Renal cortex interstitium (tissue), 11 donors: ENCODE data around the gene C22orf15. TPM values are rescaled to one million over a fixed set of nuclear protein-coding genes. Genes with fewer than 3 reads are reported as not detected.

ENCODE experiments used
- DNase-seq, 11 donors: peaks; one replicate each; pipeline ENCODE4 v3.0.0-alpha.2; 2013; ENCODE audit warnings: low read depth in 9 of 11, low spot score in 4 of 11; ENCODE audit errors: extremely low read depth in 1 of 11
- polyA plus RNA-seq, 3 donors: library from polyadenylated mRNA; unstranded; fragments of 120-200 nt; gene quantifications; one replicate each; pipeline ENCODE4 v1.2.1, GENCODE V29; 2013; ENCODE audit not compliant: insufficient read length in 3 of 3

The C22orf15 gene
- polyA plus RNA-seq, 3 donors = 2.4 to 3.5 (median 3.2) TPM

DNA sequence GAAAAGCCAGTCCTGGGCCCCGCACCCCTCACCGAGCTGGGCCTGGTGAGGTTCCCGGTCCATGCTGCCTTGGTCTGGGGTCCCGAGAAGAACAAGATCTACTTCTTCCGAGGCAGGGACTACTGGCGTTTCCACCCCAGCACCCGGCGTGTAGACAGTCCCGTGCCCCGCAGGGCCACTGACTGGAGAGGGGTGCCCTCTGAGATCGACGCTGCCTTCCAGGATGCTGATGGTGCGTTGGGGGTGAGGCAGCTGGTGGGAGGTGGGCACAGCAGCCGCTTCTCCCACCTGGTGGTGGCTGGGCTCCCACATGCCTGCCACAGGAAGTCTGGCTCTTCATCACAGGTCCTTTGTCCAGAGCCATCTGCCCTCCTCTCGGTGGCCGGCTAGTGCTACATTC lies 19.5 kb downstream of the C22orf15 start:
- DNase-seq = no peak

DNA sequence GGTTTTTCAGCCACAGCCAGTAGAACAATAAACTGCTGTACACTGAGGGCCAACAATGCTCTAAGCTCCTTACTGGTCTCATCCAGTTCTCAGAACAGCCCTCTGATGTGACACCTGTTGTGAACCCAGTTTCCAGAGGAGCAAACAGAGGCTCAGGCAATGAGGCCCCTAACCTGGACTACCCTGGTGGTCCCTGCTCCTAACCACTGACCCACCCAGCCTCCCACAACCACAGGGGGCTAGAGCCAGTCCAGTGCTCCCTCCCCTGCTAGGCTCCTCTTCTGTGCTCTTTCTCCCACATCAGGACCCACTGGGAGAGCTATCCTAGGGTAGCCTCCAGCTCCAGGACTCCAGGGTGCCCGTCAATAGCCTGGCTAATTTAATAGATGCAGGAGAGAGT lies 19.9 kb downstream of the C22orf15 start:
- no peak for DNase-seq

DNA sequence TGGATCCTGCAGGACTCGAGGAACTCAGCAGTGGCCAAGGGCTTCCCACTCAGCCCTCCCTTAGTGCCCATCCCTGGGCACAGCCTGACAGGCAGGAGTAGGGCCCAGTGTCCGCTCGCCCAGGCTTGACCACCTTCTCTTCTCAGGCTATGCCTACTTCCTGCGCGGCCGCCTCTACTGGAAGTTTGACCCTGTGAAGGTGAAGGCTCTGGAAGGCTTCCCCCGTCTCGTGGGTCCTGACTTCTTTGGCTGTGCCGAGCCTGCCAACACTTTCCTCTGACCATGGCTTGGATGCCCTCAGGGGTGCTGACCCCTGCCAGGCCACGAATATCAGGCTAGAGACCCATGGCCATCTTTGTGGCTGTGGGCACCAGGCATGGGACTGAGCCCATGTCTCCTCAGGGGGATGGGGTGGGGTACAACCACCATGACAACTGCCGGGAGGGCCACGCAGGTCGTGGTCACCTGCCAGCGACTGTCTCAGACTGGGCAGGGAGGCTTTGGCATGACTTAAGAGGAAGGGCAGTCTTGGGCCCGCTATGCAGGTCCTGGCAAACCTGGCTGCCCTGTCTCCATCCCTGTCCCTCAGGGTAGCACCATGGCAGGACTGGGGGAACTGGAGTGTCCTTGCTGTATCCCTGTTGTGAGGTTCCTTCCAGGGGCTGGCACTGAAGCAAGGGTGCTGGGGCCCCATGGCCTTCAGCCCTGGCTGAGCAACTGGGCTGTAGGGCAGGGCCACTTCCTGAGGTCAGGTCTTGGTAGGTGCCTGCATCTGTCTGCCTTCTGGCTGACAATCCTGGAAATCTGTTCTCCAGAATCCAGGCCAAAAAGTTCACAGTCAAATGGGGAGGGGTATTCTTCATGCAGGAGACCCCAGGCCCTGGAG lies 20.7 kb downstream of the C22orf15 start:
- no peak for DNase-seq

DNA sequence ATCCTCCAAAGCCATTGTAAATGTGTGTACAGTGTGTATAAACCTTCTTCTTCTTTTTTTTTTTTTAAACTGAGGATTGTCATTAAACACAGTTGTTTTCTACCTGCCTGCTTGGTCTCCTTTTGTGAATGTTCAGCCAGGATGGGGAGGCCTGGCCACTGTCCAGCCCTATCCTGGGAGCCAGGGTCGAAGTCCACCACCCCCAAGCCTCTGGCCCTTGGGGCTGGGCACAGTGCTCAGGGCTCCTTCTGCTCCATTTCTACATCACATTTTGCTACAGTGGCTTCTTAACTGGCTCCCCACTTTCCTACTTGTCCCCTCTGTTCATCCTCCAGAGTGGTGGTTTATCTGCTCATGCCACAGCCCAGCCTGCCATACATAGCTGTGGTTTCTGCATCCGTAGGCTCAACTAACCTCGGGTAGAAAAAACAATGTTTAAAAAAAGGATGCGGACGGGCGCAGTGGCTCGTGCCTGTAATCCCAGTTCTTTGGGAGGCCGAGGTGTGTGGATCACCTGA lies 21.5 kb downstream of the C22orf15 start:
- DNase-seq = no peak

DNA sequence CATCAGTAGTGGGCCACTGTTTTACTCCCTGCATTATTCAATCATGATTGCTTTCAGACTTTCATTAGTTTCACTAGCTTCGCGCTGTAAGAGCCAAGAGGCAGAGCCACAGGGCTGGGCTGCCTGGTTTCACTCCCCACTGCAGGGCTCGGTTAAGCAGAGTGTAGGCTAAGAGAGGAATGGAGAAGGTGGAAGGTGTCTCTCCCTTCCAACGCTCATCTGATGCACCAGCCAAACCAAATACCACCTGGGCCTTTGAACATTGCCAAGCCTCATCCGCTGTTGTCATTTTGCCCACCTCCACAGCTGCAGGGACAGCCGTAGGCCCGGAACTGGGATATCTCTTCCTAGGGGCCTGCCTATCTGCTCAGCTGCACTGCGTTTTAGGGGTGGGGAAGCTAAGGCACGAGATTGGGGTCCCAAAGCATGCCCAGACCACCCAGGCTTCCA lies 23.5 kb downstream of the C22orf15 start:
- DNase-seq = no peak

DNA sequence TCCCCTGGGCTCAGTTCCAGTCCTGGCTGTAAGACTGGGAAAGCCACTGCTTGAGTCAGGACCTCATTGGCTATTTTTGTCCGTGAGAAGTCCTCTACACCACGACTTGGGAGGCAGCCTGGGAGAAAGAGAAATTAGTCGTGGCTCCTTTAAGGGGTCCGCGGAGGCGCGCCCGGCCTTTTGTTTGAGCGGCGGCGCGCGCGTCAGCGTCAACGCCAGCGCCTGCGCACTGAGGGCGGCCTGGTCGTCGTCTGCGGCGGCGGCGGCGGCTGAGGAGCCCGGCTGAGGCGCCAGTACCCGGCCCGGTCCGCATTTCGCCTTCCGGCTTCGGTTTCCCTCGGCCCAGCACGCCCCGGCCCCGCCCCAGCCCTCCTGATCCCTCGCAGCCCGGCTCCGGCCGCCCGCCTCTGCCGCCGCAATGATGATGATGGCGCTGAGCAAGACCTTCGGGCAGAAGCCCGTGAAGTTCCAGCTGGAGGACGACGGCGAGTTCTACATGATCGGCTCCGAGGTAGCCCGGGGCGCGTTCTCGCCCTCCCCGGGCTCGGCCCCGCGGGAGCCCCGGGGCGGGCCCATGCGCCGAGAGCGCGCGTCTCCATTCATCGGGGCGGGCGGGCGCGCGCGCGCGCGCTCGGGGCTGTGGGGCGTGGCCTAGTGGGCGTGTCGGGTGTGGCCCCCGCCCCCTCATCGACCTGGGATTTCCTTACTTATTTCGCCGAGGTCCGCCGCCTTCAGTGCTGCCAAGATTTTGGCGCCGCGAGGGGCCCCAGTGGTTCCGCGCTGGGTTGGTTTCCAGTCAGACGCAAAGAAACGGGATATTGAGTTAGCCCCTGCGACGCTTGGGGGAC lies 24.2 kb downstream of the C22orf15 start, which contains the start of gene SMARCB1:
Gene SMARCB1 (plus strand): TSS at position 215 of the 848 bp plus-strand sequence. CDS start 204 bp downstream, at position 419.
- DNase-seq = peak; percentile 77 to 90 (median 84)

DNA sequence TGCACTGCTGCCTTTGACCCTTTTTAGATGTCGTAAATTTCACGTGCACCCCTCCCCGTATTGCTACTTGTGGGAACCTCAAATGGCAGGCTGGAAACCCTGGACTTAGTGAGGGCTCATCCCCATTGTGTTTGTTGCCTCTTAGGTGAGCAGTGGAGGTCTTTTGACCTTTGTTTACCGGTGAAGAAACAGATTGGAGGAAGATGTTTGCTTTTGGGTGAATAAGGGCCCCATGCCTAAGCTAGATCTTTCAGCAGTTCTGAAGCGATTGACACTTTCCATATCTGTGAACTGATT lies 24.8 kb downstream of the C22orf15 start:
- no peak for DNase-seq

DNA sequence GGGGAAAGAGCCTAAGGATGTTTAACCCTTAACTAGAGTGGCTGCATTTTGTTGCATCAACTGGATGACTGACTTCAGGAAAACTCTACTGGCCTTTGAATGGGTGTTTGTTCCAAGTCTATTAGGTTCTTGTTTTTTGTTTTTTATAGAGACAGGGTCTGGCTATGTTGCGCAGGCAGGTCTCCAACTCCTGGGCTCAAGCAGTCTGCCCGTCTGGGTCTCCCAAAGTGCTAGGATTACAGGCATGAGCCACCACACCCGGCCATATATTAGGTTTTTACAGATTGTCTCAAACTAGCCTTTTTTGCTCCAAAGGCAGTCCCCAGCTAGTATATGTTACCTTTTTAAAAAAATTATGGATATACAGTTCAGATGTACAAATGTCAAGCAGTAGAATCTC lies 25.1 kb downstream of the C22orf15 start:
- no peak for DNase-seq

DNA sequence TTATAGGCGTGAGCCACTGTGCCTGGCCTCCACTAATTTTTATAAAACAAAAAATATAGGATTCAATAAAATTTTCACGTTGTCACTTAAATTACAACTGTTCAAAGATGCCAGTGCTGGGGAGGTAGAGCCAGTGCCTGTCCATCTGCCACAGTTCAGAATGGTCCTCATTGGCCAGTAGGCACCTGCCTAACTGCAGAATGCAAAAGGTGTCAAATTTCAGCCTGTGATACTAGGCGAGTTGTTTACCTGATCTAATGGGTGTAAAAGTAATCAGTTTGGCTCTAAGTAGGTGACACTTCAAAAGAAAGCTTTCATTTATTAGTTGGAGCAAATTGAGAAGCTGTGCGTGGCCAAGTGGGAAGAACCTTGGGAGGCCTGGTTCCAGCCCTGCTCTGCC lies 26.3 kb downstream of the C22orf15 start:
- DNase-seq = no peak

DNA sequence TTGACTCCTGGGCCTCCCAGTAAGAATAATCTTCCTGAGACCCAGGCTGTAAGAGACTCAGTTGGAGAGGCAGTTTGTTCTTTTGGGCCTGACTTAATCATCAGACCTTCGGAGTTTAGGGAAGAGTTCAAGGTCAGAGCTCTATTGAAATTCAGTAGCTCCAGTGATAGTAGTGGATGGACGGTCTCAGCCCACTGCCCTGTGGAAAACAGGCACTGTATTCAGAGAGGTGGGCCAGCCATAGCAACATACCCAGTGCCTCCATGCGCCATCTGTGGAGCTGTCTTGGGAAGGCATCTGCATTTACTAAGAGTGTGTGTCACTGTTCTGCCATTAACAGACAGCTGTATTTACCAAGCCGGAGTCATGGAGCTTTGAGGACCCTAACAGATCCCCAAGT lies 26.8 kb downstream of the C22orf15 start:
- DNase-seq = no peak

DNA sequence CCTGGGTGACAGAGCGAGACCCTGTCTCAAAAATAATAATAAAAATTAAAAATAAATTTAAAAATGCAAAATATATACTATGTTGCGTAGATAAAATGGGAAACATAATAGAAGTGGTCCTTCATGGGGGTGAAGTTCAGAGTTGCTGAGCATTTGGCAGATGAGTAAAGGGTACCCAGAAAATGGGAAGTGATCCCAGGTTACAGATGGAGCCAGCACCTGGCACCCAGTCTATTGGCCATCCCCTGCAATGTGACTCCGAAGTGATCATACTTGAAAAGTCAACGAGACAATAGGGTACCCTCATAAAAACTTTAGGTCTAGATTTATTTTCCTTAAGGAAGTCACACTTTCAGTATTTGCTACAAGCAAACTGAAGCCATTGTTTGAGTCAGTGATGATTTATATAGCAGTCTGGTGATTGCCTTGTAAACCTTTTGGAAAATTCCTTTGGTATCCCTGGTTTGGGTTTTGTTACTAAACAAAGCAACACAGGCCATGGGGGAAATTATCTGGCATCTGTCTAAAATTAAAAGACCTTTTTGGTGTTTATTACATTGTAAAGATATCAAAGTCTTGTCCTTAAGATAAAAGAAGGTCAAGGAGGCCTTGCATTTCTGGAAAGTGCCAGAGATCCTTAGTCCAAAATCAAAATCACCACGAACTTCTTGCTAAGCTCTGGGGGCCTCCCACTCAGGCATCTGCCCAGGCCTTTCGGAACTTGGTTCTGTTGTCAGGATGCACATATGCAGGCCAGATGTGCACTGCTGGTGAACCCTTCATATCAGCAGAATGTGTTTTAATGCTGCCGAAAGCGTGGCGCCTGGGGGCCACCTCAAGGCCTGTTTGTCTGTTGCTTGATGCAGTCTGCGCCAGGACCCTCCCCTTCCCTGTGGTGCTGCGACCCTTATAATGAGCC lies 28.3 kb downstream of the C22orf15 start:
- no peak for DNase-seq

DNA sequence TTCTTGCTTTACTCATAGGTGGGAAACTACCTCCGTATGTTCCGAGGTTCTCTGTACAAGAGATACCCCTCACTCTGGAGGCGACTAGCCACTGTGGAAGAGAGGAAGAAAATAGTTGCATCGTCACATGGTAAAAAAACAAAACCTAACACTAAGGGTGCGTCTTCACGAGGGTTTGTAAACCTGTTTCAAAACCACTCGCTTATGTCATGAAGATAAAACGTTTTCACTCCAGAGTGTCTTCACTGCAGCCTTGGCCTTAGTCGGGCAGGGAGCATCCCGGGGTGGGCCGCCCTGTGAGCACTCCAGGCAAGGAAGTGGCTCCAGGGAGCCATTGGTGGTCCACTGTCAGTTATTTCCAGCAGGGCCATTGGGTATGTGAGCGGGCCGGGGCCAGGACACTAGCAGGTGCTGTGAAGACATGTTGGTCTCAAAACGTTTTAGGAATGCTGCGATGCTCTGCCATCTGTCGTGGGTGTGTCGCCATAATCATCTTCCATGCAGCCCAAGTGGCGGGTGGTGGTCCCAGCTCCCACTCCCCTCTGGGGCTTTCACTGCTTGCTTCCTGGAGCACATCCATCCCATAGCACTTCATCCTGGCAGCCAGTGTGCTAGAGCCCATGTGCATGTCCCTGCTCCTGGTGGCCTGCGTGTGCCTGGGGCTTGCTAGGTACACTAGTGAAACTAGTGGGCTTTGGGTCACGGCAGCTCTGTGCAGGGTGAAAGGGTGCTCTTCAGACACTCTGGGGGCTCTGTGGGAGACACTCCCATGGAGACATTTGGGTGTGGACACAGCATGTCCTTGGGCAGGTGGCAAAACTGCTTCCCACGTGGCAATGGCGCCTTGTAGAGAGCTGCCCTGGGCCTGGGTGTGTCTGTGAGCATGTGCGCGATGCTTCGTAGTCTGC lies 29.2 kb downstream of the C22orf15 start:
- no peak for DNase-seq

DNA sequence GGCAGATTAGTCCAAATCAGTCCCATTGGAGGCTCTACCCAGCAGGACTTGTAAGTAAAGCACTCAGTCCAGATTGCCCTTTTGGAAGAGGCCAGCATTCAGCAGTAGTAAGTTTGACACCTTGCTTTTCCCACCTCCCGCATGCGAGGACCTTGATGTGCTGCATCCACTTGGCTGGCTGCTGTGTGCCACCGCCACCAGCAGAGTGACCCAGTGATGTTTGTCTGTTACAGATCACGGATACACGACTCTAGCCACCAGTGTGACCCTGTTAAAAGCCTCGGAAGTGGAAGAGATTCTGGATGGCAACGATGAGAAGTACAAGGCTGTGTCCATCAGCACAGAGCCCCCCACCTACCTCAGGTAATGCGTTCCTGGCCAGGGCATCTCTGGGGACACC lies 30.5 kb downstream of the C22orf15 start:
- DNase-seq = no peak

DNA sequence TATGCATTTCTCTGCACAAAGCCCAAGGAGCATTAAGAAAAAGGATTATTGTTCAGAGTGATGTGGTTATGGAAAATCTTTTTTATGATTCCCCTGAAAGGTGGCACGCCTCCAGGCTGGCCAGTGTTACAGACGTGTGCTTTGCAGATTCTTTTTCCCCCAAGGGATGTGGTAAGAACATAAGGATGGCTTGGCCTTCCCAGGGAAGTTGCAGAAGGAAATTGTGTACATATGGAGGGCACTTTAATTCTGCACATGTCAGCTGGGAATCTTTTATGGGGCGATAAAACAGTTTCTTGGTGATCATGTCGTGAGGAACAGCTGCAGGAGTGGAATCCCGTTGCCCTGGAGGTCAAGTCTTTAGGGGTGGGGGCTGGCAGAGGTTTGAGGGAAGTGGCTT lies 33.7 kb downstream of the C22orf15 start:
- no peak for DNase-seq

DNA sequence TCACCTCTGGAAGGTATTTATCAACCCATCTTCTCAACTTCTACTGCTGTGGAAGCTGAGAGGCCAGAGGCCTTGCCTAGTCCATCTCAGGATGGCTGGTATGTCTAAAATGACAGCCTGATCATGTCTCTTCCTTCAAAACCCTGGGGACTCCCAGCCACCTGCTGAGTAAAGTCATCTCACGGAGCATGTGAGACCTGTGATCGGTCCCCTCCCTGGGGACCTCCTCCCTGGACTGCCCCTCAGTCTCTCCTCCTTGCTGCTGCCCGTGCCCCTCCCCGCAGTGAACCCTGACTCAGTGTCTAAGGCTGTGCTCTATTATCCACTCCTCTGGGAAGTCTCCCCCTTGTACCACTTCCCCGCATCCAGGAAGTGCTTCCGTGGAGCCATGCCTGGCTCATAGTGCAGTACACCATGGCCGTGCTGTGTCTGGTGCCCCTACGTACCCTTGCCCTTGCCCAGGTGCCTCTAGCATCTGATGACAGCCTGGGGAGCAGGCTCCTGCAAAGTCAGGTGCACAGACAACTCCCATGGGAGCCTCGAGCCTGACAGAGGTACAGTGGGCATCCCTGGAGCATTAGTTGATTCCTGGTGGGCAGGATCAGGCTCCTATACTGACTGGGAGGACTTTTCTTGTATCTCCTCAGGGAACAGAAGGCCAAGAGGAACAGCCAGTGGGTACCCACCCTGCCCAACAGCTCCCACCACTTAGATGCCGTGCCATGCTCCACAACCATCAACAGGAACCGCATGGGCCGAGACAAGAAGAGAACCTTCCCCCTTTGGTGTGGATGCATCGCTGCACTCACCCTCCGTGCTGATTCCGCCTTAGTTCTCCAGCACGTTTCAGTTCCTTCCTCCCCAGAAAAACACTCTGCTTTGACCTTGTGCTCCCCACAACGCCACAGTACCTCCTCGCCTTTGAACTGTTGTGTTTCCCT lies 37.8 kb downstream of the C22orf15 start:
- DNase-seq = no peak

DNA sequence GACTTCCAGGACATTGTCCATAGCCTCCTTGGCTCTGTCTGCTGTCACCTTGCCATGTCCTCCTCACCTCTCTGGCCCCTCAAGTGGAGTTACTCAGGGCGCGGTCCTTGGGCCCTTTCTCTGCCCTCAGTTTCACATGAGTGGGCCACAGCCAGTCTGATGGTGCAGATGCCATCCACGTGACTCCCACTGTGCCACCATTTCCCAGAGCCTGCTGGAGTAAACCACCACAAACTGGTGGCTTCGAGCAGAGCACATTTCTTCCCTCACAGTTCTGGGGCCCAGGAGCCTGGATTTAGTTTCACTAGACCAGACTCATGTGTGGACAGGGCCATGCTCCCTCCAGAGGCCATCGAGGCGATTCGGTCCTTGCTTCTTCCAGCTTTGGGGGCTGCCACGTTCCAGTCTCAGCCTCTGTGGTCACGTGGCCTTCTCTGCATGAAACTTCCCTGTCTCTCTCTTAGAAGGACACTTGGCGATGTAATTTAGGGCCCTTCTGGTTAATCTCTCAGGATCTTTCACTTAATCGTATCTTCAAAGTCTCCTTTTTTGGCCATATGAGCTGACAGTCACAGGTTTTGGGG lies 38.5 kb downstream of the C22orf15 start:
- DNase-seq = no peak
